HepG2 (cell line): ENCODE data around the gene SLC13A3. TPM values are rescaled to one million over a fixed set of nuclear protein-coding genes. Genes with fewer than 3 reads are reported as not detected.
A peak's percentile ranks its signal among the peaks of the same experiment; 100 is the strongest.

Experiments
- CBFB ChIP-seq: sonication (generic); formaldehyde crosslinking; IDR thresholded peaks from 2 replicates; pipeline ENCODE4 v1.4.0; 2020; ENCODE audit warnings: missing genetic modification reagents
- GATAD2A ChIP-seq: IDR thresholded peaks from 2 replicates; pipeline ENCODE4 v1.6.1; 2016
- GFI1 ChIP-seq: sonication (generic); formaldehyde crosslinking; IDR thresholded peaks from 2 replicates; pipeline ENCODE4 v1.5.0; 2020; ENCODE audit warnings: missing genetic modification reagents, mild to moderate bottlenecking, borderline replicate concordance
- HDAC2 ChIP-seq: sonication (generic); formaldehyde crosslinking; IDR thresholded peaks from 2 replicates; pipeline ENCODE4 v1.4.0; 2020; ENCODE audit warnings: missing genetic modification reagents
- HOXA5 ChIP-seq: sonication (generic); formaldehyde crosslinking; IDR thresholded peaks from 2 replicates; pipeline ENCODE4 v1.4.0; 2020; ENCODE audit warnings: missing genetic modification reagents
- KAT8 ChIP-seq: IDR thresholded peaks from 2 replicates; pipeline ENCODE4 v1.6.1; 2016; ENCODE audit warnings: missing genetic modification reagents, missing compliant biosample characterization
- RCOR2 ChIP-seq: IDR thresholded peaks from 2 replicates; pipeline ENCODE4 v1.6.1; 2016; ENCODE audit warnings: missing biosample characterization, missing genetic modification reagents
- RXRA ChIP-seq: sonication (generic); formaldehyde crosslinking; IDR thresholded peaks from 2 replicates; pipeline ENCODE4 v1.5.1; 2020; ENCODE audit warnings: missing genetic modification reagents
- SALL1 ChIP-seq: sonication (generic); formaldehyde crosslinking; IDR thresholded peaks from 2 replicates; pipeline ENCODE4 v1.8.0; 2022; ENCODE audit warnings: mild to moderate bottlenecking, missing genetic modification reagents
- TBL1XR1 ChIP-seq: fragments of 150-350 bp; IDR thresholded peaks from 2 replicates; pipeline ENCODE4 v1.6.1; 2014; ENCODE audit warnings: borderline replicate concordance, low read length; ENCODE audit not compliant: partially characterized antibody
- TCF7 ChIP-seq: sonication (generic); IDR thresholded peaks from 2 replicates; pipeline ENCODE4 v1.6.1; 2016; ENCODE audit warnings: antibody characterized with exemption, low read depth
- ZMYM2 ChIP-seq: sonication (generic); formaldehyde crosslinking; IDR thresholded peaks from 2 replicates; pipeline ENCODE4 v1.8.0; 2022; ENCODE audit warnings: mild to moderate bottlenecking, missing genetic modification reagents
- polyA plus RNA-seq, 8 experiments: library from polyadenylated mRNA; depleted of rRNA in 3 of 8; stranded (reverse) in 7 of 8; unstranded in 1 of 8; fragments of >200 nt; fragmentation: Illumina TruSeq in 4 of 8; extraction: Trizol in 4 of 8; gene quantifications; 2 replicates each; pipeline versions ENCODE4 v1.2.1 to v1.2.3, GENCODE V29; 2011 to 2016; ENCODE audit warnings: low read depth in 4 of 8, missing spikeins in 1 of 8, mixed read lengths in 1 of 8; ENCODE audit not compliant: insufficient read depth in 1 of 8
- total RNA-seq, 5 experiments: library from RNA; depleted of rRNA; stranded (reverse); fragments of >200 nt; fragmentation: Illumina TruSeq; extraction: Trizol; gene quantifications; 2 replicates each; pipeline ENCODE4 v1.2.3, GENCODE V29; 2016; ENCODE audit warnings: low read depth in 1 of 5
- TF ChIP-seq, protein P1 (sequence below): sonication (generic); formaldehyde crosslinking; IDR thresholded peaks from 2 replicates; pipeline ENCODE4 v1.4.0; 2020; ENCODE audit warnings: missing genetic modification reagents
- TF ChIP-seq, protein P2 (sequence below): sonication (generic); formaldehyde crosslinking; IDR thresholded peaks from 2 replicates; pipeline ENCODE4 v1.5.0; 2020; ENCODE audit warnings: mild to moderate bottlenecking, missing genetic modification reagents, borderline replicate concordance
- TF ChIP-seq, protein P3 (sequence below): sonication (generic); formaldehyde crosslinking; IDR thresholded peaks from 2 replicates; pipeline ENCODE4 v1.4.0; 2020; ENCODE audit warnings: missing genetic modification reagents, mild to moderate bottlenecking, borderline replicate concordance
- TF ChIP-seq, protein P4 (sequence below): sonication (generic); formaldehyde crosslinking; IDR thresholded peaks from 2 replicates; pipeline ENCODE4 v1.9.0; 2022; ENCODE audit warnings: missing genetic modification reagents, mild to moderate bottlenecking, borderline replicate concordance
- TF ChIP-seq, protein P5 (sequence below): sonication (generic); formaldehyde crosslinking; IDR thresholded peaks from 2 replicates; pipeline ENCODE4 v1.4.0; 2020; ENCODE audit warnings: missing genetic modification reagents, borderline replicate concordance

SLC13A3 gene
- total and polyA plus RNA-seq, 2 of the 13 experiments (the other 11 are each of a cell fraction or from before 2014, with no cell fraction given) = 66.5 to 76.0 TPM

DNA sequence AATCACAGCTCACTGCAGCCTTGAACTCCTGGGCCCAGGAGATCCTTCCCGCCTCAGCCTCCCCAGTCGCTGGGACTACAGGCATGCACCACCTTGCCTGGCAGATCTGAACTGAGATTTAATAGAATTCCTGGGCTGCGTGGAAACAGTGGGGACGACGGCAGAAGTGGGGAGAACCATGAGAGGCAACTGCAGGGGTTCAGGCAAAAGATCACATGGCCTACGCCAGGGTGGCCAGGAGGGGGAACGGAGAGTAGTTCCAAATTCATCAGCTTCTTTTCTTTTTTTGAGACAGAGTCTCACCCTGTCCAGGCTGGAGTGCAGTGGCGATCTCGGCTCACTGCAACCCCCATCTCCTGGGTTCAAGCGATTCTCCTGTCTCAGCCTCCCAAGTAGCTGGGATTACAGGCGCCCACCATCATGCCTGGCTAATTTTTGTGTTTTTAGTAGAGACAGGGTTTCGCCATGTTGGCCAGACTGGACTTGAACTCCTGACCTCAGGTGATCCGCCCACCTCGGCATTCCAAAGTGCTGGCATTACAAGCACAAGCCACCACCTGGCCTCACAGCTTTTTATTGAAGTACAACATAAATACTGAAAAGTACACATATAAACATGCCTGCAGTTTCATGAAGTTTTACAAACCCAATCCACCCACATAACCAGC, 25.5 kb upstream of the SLC13A3 start (continued):
- 0 out of 2 replicates have a peak, but pooled peaks have one; percentile 28 for TF ChIP-seq HOXA5 (CRISPR knock-in tag)
- TF ChIP-seq RCOR2 (CRISPR knock-in tag) = peak; percentile 58; the same call in 1 of the 2 replicates
- peak; percentile 61 for TF ChIP-seq SALL1
- TF ChIP-seq, protein P1, sequence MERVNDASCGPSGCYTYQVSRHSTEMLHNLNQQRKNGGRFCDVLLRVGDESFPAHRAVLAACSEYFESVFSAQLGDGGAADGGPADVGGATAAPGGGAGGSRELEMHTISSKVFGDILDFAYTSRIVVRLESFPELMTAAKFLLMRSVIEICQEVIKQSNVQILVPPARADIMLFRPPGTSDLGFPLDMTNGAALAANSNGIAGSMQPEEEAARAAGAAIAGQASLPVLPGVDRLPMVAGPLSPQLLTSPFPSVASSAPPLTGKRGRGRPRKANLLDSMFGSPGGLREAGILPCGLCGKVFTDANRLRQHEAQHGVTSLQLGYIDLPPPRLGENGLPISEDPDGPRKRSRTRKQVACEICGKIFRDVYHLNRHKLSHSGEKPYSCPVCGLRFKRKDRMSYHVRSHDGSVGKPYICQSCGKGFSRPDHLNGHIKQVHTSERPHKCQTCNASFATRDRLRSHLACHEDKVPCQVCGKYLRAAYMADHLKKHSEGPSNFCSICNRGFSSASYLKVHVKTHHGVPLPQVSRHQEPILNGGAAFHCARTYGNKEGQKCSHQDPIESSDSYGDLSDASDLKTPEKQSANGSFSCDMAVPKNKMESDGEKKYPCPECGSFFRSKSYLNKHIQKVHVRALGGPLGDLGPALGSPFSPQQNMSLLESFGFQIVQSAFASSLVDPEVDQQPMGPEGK = peak; percentile 46; the same call in 1 of the 2 replicates
- TF ChIP-seq RXRA (CRISPR knock-in tag) = peak; percentile 98
- peak; percentile 57 for TF ChIP-seq TBL1XR1
- TF ChIP-seq, protein P2, sequence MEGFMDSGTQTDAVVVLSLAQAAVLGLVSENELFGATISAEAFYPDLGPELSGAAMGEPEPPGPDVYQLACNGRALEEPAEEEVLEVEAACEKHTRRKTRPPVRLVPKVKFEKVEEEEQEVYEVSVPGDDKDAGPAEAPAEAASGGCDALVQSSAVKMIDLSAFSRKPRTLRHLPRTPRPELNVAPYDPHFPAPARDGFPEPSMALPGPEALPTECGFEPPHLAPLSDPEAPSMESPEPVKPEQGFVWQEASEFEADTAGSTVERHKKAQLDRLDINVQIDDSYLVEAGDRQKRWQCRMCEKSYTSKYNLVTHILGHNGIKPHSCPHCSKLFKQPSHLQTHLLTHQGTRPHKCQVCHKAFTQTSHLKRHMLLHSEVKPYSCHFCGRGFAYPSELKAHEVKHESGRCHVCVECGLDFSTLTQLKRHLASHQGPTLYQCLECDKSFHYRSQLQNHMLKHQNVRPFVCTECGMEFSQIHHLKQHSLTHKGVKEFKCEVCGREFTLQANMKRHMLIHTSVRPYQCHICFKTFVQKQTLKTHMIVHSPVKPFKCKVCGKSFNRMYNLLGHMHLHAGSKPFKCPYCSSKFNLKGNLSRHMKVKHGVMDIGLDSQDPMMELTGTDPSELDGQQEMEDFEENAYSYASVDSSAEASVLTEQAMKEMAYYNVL = 0 out of 2 replicates have a peak, but pooled peaks have one; percentile 38
- peak; percentile 54 for TF ChIP-seq TCF7
- TF ChIP-seq HDAC2 = 0 out of 2 replicates have a peak, but pooled peaks have one; percentile 31
- 0 out of 2 replicates have a peak, but pooled peaks have one; percentile 30 for TF ChIP-seq CBFB (CRISPR knock-in tag)
- TF ChIP-seq, protein P3, sequence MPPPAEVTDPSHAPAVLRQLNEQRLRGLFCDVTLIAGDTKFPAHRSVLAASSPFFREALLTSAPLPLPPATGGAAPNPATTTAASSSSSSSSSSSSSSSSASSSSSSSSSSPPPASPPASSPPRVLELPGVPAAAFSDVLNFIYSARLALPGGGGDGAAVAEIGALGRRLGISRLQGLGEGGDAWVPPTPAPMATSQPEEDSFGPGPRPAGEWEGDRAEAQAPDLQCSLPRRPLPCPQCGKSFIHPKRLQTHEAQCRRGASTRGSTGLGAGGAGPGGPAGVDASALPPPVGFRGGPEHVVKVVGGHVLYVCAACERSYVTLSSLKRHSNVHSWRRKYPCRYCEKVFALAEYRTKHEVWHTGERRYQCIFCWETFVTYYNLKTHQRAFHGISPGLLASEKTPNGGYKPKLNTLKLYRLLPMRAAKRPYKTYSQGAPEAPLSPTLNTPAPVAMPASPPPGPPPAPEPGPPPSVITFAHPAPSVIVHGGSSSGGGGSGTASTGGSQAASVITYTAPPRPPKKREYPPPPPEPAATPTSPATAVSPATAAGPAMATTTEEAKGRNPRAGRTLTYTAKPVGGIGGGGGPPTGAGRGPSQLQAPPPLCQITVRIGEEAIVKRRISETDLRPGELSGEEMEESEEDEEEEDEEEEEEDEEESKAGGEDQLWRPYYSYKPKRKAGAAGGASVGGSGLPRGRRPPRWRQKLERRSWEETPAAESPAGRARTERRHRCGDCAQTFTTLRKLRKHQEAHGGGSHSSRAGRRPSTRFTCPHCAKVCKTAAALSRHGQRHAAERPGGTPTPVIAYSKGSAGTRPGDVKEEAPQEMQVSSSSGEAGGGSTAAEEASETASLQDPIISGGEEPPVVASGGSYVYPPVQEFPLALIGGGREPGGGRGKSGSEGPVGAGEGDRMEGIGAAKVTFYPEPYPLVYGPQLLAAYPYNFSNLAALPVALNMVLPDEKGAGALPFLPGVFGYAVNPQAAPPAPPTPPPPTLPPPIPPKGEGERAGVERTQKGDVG = peak; percentile 21; the same call in 1 of the 2 replicates
- TF ChIP-seq GATAD2A (CRISPR knock-in tag) = peak; percentile 54
- TF ChIP-seq, protein P4, sequence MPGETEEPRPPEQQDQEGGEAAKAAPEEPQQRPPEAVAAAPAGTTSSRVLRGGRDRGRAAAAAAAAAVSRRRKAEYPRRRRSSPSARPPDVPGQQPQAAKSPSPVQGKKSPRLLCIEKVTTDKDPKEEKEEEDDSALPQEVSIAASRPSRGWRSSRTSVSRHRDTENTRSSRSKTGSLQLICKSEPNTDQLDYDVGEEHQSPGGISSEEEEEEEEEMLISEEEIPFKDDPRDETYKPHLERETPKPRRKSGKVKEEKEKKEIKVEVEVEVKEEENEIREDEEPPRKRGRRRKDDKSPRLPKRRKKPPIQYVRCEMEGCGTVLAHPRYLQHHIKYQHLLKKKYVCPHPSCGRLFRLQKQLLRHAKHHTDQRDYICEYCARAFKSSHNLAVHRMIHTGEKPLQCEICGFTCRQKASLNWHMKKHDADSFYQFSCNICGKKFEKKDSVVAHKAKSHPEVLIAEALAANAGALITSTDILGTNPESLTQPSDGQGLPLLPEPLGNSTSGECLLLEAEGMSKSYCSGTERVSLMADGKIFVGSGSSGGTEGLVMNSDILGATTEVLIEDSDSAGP (CRISPR knock-in tag) = peak; percentile 14; the same call in 1 of the 2 replicates
- peak; percentile 57; the same call in 1 of the 2 replicates for TF ChIP-seq GFI1
- TF ChIP-seq, protein P5, sequence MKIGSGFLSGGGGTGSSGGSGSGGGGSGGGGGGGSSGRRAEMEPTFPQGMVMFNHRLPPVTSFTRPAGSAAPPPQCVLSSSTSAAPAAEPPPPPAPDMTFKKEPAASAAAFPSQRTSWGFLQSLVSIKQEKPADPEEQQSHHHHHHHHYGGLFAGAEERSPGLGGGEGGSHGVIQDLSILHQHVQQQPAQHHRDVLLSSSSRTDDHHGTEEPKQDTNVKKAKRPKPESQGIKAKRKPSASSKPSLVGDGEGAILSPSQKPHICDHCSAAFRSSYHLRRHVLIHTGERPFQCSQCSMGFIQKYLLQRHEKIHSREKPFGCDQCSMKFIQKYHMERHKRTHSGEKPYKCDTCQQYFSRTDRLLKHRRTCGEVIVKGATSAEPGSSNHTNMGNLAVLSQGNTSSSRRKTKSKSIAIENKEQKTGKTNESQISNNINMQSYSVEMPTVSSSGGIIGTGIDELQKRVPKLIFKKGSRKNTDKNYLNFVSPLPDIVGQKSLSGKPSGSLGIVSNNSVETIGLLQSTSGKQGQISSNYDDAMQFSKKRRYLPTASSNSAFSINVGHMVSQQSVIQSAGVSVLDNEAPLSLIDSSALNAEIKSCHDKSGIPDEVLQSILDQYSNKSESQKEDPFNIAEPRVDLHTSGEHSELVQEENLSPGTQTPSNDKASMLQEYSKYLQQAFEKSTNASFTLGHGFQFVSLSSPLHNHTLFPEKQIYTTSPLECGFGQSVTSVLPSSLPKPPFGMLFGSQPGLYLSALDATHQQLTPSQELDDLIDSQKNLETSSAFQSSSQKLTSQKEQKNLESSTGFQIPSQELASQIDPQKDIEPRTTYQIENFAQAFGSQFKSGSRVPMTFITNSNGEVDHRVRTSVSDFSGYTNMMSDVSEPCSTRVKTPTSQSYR (CRISPR knock-in tag) = peak; percentile 53; the same call in 1 of the 2 replicates
- peak; percentile 58; the same call in 1 of the 2 replicates for TF ChIP-seq ZMYM2
- TF ChIP-seq KAT8 (CRISPR knock-in tag) = peak; percentile 43
